Measurements from ENCODE around the gene KIN. TPM values are rescaled to one million over a fixed set of nuclear protein-coding genes. Genes with fewer than 3 reads are reported as not detected.

Gene KIN
- total RNA-seq, 4 donors from 2014 or later = 5.3 to 9.6 (median 6.4) TPM

DNA sequence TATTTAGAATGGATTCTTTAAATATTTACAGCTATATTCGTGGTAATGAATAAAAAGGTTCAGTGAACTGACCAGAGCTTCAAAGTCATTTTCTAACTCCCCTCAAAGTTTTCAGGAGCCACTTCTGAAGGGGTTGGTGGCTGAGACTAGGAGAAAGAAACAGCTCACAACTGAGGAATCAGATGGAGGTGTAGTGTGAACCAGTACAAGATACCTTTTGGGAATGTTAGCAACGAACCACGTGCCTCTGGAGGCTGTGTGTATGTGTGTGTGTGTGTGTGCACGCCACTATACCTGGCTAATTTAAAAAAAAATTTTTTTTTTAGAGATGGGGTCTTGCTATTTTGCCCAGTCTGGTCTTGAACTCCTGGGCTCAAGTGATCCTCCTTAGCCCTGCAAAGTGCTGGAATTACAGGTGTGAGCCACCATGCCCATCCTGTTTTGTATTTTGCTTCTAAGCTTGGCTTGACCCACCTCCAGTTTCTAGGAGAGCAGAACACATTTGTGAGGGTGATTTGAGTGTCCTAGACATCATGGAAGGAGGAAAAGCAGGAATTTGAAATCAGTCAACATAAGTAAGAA is 21.0 kb upstream of the KIN start:
- H3K4me1 ChIP-seq = no peaks in the 10 kb centered on the region
- H3K9me3 ChIP-seq = no peaks in the 10 kb centered on the region
- H3K27ac ChIP-seq = no peak overlapping the region
- TF ChIP-seq POLR2A (IDR thresholded peaks at IDR 0.05) = no peak
- TF ChIP-seq, protein P1, sequence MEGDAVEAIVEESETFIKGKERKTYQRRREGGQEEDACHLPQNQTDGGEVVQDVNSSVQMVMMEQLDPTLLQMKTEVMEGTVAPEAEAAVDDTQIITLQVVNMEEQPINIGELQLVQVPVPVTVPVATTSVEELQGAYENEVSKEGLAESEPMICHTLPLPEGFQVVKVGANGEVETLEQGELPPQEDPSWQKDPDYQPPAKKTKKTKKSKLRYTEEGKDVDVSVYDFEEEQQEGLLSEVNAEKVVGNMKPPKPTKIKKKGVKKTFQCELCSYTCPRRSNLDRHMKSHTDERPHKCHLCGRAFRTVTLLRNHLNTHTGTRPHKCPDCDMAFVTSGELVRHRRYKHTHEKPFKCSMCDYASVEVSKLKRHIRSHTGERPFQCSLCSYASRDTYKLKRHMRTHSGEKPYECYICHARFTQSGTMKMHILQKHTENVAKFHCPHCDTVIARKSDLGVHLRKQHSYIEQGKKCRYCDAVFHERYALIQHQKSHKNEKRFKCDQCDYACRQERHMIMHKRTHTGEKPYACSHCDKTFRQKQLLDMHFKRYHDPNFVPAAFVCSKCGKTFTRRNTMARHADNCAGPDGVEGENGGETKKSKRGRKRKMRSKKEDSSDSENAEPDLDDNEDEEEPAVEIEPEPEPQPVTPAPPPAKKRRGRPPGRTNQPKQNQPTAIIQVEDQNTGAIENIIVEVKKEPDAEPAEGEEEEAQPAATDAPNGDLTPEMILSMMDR (IDR thresholded peaks at IDR 0.05) = no peak
- DNase-seq = no peak
- peaks cover 0 to 54% (median 13%) of the 10 kb centered on the region in 3 donors for H3K36me3 ChIP-seq
- no peak overlapping the region for H3K4me3 ChIP-seq
- intact Hi-C loops (cut with DNase I) = no loop called here
- WGBS, 2 donors = 61 to 66% methylated on average over 4 of the region's 4 CpGs
- H3K27me3 ChIP-seq = no peaks in the 10 kb centered on the region

DNA sequence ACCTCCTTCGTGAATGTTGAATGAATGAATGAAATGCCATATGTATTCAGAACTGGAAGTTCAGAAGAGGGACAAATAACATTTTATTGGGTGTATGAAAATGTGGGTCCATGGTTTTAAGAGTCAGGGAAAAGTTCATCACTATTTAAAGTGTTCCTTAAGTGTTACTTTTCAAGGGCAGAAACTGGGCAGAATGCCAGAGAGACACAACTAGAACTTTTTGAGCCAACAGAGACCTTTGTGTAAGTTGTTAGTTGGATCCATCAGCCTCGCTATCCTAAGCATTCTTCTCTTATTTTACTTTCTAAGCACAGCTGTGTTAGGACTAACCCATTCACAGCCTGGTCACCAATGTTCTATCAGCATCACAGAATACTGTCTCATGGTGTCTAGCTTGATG is 16.9 kb upstream of the KIN start:
- intact Hi-C loops (cut with DNase I) = no loop called here
- Histone ChIP-seq H3K4me1 (no peaks in the 10 kb centered on the region), H3K9me3 (no peaks in the 10 kb centered on the region), H3K4me3 (no peak overlapping the region), H3K27me3 (no peaks in the 10 kb centered on the region), H3K36me3 (peaks cover 4 to 95% (median 43%) of the 10 kb centered on the region in 3 donors), H3K27ac (no peak overlapping the region)
- WGBS, 2 donors = 70 to 75% methylated on average over 2 of the region's 2 CpGs
- TF ChIP-seq POLR2A (IDR thresholded peaks at IDR 0.05) = no peak
- TF ChIP-seq, protein P1 (IDR thresholded peaks at IDR 0.05) = no peak
- DNase-seq = no peak

DNA sequence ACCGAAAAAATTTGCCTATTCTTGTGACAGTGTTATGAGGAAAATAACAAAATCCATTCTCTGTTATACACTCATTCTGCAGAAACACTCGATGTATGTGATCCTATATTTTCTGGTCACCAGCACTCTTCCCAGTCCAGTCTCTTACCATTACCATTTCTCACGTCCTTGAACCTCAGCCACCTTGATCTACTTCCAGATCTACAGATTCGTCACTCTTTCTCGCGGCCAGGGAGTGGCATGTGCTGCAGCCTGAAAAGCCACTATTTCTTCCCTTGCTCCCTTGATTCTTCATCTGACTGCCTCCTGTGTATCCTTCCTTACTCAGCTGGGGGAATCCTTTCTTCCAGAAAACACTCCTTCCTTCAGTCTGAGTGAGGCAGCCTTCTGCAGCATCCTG is 16.4 kb upstream of the KIN start:
- Histone ChIP-seq H3K36me3 (peaks cover 8 to 100% (median 47%) of the 10 kb centered on the region in 3 donors), H3K9me3 (no peaks in the 10 kb centered on the region), H3K27ac (no peak overlapping the region), H3K4me3 (no peak overlapping the region), H3K4me1 (no peaks in the 10 kb centered on the region), H3K27me3 (no peaks in the 10 kb centered on the region)
- no peak for DNase-seq
- WGBS, 2 donors = 86 to 90% methylated on average over 6 of the region's 6 CpGs
- no peak for TF ChIP-seq POLR2A (IDR thresholded peaks at IDR 0.05)
- TF ChIP-seq, protein P1 (IDR thresholded peaks at IDR 0.05) = no peak
- intact Hi-C loops (cut with DNase I) = no loop called here

DNA sequence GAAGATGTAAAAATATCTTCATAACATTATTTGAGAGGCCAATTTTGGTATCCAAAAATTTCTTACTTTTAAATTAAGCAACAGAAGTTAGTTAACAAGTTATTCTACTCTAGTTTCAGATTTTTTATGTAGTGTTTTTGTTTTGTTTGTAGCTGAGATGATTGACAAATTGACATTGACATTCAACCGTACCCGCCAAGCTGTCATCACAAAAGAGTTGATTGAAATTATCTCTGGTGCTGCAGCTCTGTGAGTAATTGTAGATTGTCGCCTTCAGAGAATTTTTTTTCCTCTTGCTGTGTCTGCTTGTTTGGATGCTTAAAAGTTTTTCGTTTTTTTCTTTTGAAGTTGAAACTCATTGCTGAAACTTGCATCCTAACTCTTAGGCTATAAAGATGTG is 14.8 kb upstream of the KIN start:
- 85 to 93% methylated on average over 4 of the region's 4 CpGs for WGBS, 2 donors
- DNase-seq = no peak
- Histone ChIP-seq H3K27ac (no peak overlapping the region), H3K36me3 (peaks cover 8 to 100% (median 62%) of the 10 kb centered on the region in 3 donors), H3K4me1 (no peaks in the 10 kb centered on the region), H3K4me3 (no peak overlapping the region), H3K9me3 (no peaks in the 10 kb centered on the region), H3K27me3 (no peaks in the 10 kb centered on the region)
- intact Hi-C loops (cut with DNase I) = no loop called here
- TF ChIP-seq, protein P1 (IDR thresholded peaks at IDR 0.05) = no peak
- no peak for TF ChIP-seq POLR2A (IDR thresholded peaks at IDR 0.05)

DNA sequence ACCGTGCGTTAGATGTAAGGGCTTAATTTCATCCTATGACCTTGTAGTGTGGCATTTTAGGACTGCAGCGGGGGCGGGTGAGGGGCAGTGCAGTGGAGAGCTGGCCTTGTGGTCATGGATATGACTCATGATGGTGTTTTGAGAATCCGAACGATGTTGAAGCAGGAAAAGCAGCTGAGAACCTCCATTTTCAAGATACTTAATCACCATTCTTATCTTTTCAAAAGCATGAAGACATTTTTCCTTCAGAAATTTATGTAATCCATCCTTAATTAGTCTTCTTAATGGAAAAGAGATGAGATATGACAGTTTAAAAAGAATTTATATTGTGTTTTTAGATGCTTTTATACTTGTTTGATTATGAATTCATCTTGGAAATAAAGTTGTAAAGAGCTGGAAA is 9.8 kb upstream of the KIN start:
- TF ChIP-seq, protein P1 (IDR thresholded peaks at IDR 0.05) = no peak
- no peak for TF ChIP-seq POLR2A (IDR thresholded peaks at IDR 0.05)
- intact Hi-C loops (cut with DNase I) = no loop called here
- H3K9me3 ChIP-seq = no peaks in the 10 kb centered on the region
- H3K27ac ChIP-seq = no peak overlapping the region
- peaks cover 8 to 70% (median 44%) of the 10 kb centered on the region in 3 donors for H3K36me3 ChIP-seq
- H3K4me1 ChIP-seq = peaks cover 0 to 33% (median 0%) of the 10 kb centered on the region in 3 donors
- 65 to 73% methylated on average over 6 of the region's 6 CpGs for WGBS, 2 donors
- H3K27me3 ChIP-seq = no peaks in the 10 kb centered on the region
- H3K4me3 ChIP-seq = no peak overlapping the region
- no peak for DNase-seq

All from esophagus squamous epithelium (tissue), 5 donors.